GM23338 (cell line): Measurements from ENCODE around the gene CTNND2. TPM values are rescaled to one million over a fixed set of nuclear protein-coding genes. Genes with fewer than 3 reads are reported as not detected.

Experiments
- ATAC-seq: fragments of 200-7000 bp; cut with Tn5 transposase; 3 replicates; pipeline ENCODE4 v1.9.1; 2020
- DNase-seq: peaks from one replicate; pipeline ENCODE4 v3.0.0-alpha.2; 2015; ENCODE audit warnings: low spot score
- H2AFZ ChIP-seq: fragments of 200-600 bp; sonication (generic); 2 replicates; pipeline ENCODE4 v1.8.0; 2016; ENCODE audit warnings: antibody characterized with exemption, mild to moderate bottlenecking, moderate library complexity
- H3F3A ChIP-seq: fragments of 200-600 bp; sonication (generic); replicated peaks from 2 replicates; pipeline ENCODE4 v1.8.0; 2017; ENCODE audit warnings: antibody characterized with exemption, mixed run types, low read depth
- H3K27ac ChIP-seq: fragments of 200-600 bp; sonication (generic); 2 replicates; pipeline ENCODE4 v1.6.1; 2016; ENCODE audit warnings: low read depth
- H3K27me3 ChIP-seq: fragments of 200-600 bp; sonication (generic); 2 replicates; pipeline ENCODE4 v1.8.0; 2016; ENCODE audit warnings: mild to moderate bottlenecking, mixed run types, moderate library complexity; ENCODE audit not compliant: insufficient read depth
- H3K36me3 ChIP-seq: fragments of 200-600 bp; sonication (generic); 2 replicates; pipeline ENCODE4 v1.8.0; 2016; ENCODE audit warnings: mild to moderate bottlenecking; ENCODE audit not compliant: insufficient read depth
- H3K4me1 ChIP-seq: fragments of 200-600 bp; sonication (generic); 2 replicates; pipeline ENCODE4 v1.8.0; 2016; ENCODE audit warnings: mild to moderate bottlenecking, moderate library complexity; ENCODE audit not compliant: insufficient read depth
- H3K4me2 ChIP-seq: fragments of 200-600 bp; sonication (generic); 2 replicates; pipeline ENCODE4 v1.7.1; 2017; ENCODE audit warnings: mixed run types
- H3K4me3 ChIP-seq: fragments of 200-600 bp; sonication (generic); 2 replicates; pipeline ENCODE4 v1.6.1; 2016; ENCODE audit warnings: mixed run types
- H3K79me2 ChIP-seq: fragments of 200-600 bp; sonication (generic); replicated peaks from 2 replicates; pipeline ENCODE4 v1.8.0; 2017; ENCODE audit warnings: mild to moderate bottlenecking; ENCODE audit not compliant: insufficient read depth
- H3K9me2 ChIP-seq: fragments of 200-600 bp; sonication (generic); 2 replicates; pipeline ENCODE4 v1.8.0; 2017; ENCODE audit not compliant: insufficient read depth
- H4K20me1 ChIP-seq: fragments of 200-600 bp; sonication (generic); replicated peaks from 2 replicates; pipeline ENCODE4 v1.8.0; 2017; ENCODE audit warnings: mild to moderate bottlenecking; ENCODE audit not compliant: insufficient read depth
- H3K27ac Mint-ChIP-seq: 2 replicates; pipeline ENCODE4 v1.8.0; 2020; ENCODE audit warnings: inconsistent platforms, mild to moderate bottlenecking, moderate library complexity, mixed read lengths
- H3K27me3 Mint-ChIP-seq: 3 replicates; pipeline ENCODE4 v1.8.0; 2022; ENCODE audit warnings: low read depth, mild to moderate bottlenecking, moderate library complexity, mixed read lengths, inconsistent platforms; ENCODE audit not compliant: insufficient read depth, poor library complexity
- H3K36me3 Mint-ChIP-seq: 3 replicates; pipeline ENCODE4 v1.8.0; 2021; ENCODE audit warnings: low read depth, mild to moderate bottlenecking, inconsistent platforms, moderate library complexity, mixed read lengths
- H3K4me1 Mint-ChIP-seq: 3 replicates; pipeline ENCODE4 v1.8.0; 2020; ENCODE audit warnings: mild to moderate bottlenecking, inconsistent platforms, mixed read lengths
- H3K4me3 Mint-ChIP-seq: 3 replicates; pipeline ENCODE4 v1.8.0; 2021; ENCODE audit warnings: moderate library complexity, mild to moderate bottlenecking, inconsistent platforms, mixed read lengths
- H3K9me3 Mint-ChIP-seq: 3 replicates; pipeline ENCODE4 v1.8.0; 2020; ENCODE audit warnings: moderate library complexity, mild to moderate bottlenecking, inconsistent platforms, mixed read lengths
- JUNB ChIP-seq: IDR thresholded peaks from one replicate; pipeline ENCODE4 v1.6.1; 2016; ENCODE audit warnings: antibody characterized with exemption; ENCODE audit not compliant: unreplicated experiment
- POLR2AphosphoS5 ChIP-seq: IDR thresholded peaks from 2 replicates; pipeline ENCODE4 v1.6.1; 2016; ENCODE audit warnings: antibody characterized with exemption, low read depth
- STAT1 ChIP-seq: IDR thresholded peaks from one replicate; pipeline ENCODE4 v1.6.1; 2016; ENCODE audit warnings: antibody characterized with exemption; ENCODE audit not compliant: unreplicated experiment
- ZNF114 ChIP-seq: fragments of 250-450 bp; sonication (Bioruptor Pico); IDR thresholded peaks from 2 replicates; pipeline ENCODE4 v1.5.0; 2020; ENCODE audit warnings: mild to moderate bottlenecking, moderate library complexity
- ZNF331 ChIP-seq: fragments of 250-450 bp; sonication (Bioruptor Pico); IDR thresholded peaks from 2 replicates; pipeline ENCODE4 v1.5.0; 2020; ENCODE audit warnings: low read depth, mild to moderate bottlenecking, moderate library complexity
- polyA plus RNA-seq: library from polyadenylated mRNA; unstranded; fragments of >200 nt; fragmentation: Nextera tagmentation; extraction: Ambion mirVana; gene quantifications from 2 replicates; pipeline ENCODE4 v1.2.1, GENCODE V29; 2016
- total RNA-seq: library from RNA; depleted of rRNA; stranded (reverse); fragments of >200 nt; shearing (Covaris generic); gene quantifications from 2 replicates; pipeline ENCODE4 v1.2.3, GENCODE V29; 2014
- TF ChIP-seq, protein P1 (sequence below): fragments of 250-450 bp; sonication (Bioruptor Pico); IDR thresholded peaks from 2 replicates; pipeline ENCODE4 v1.5.0; 2020; ENCODE audit warnings: mild to moderate bottlenecking, moderate library complexity
- TF ChIP-seq, protein P2 (sequence below), 2 experiments: fragments of 200-600 bp in 1 of 2; sonication (generic) in 1 of 2; conservative IDR thresholded peaks; 2 replicates each; pipeline versions ENCODE4 v1.5.1 to v1.6.1; 2016 to 2017; ENCODE audit warnings: antibody characterized with exemption in 2 of 2, low read depth in 2 of 2, mild to moderate bottlenecking in 2 of 2, moderate library complexity in 1 of 2

Gene CTNND2
- total and polyA plus RNA-seq, 2 experiments from 2014 or later: 5.1 to 7.0 TPM

DNA sequence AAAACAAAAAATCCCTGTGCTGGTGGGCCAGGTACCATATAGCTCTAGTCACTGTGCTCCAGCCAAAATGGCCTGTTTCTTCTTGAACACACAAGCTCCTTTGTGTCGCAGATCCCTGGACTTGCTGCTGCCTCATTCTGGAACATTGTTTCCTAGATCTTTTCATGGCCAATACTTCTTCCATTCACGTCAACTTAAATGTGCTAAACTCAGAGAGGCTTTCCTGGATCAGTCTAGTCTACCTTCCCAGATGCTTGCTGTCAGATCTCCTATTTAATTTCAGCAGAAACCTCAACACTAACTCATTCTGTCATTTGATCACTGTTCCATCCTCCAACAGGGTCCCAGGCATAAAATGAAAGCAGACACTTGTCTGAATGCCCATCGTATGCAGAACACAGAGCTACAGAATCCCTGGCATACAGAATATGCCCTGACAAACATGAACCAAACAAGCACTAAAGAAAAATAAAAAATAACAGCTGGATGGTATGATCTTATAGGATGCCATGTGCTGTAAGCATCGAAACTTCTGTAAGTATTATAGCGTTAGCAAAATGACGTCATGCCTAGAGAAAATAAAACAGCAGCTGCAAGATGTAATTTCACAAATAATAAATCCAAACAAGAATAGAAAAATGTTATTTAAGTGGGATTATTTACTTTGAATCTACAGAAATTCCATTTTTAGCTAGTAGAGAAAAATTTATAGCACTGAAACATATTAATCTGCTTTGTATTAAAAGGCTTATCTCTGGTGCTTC, 739.5 kb downstream of the CTNND2 start (continued):
- TF ChIP-seq, protein P1, sequence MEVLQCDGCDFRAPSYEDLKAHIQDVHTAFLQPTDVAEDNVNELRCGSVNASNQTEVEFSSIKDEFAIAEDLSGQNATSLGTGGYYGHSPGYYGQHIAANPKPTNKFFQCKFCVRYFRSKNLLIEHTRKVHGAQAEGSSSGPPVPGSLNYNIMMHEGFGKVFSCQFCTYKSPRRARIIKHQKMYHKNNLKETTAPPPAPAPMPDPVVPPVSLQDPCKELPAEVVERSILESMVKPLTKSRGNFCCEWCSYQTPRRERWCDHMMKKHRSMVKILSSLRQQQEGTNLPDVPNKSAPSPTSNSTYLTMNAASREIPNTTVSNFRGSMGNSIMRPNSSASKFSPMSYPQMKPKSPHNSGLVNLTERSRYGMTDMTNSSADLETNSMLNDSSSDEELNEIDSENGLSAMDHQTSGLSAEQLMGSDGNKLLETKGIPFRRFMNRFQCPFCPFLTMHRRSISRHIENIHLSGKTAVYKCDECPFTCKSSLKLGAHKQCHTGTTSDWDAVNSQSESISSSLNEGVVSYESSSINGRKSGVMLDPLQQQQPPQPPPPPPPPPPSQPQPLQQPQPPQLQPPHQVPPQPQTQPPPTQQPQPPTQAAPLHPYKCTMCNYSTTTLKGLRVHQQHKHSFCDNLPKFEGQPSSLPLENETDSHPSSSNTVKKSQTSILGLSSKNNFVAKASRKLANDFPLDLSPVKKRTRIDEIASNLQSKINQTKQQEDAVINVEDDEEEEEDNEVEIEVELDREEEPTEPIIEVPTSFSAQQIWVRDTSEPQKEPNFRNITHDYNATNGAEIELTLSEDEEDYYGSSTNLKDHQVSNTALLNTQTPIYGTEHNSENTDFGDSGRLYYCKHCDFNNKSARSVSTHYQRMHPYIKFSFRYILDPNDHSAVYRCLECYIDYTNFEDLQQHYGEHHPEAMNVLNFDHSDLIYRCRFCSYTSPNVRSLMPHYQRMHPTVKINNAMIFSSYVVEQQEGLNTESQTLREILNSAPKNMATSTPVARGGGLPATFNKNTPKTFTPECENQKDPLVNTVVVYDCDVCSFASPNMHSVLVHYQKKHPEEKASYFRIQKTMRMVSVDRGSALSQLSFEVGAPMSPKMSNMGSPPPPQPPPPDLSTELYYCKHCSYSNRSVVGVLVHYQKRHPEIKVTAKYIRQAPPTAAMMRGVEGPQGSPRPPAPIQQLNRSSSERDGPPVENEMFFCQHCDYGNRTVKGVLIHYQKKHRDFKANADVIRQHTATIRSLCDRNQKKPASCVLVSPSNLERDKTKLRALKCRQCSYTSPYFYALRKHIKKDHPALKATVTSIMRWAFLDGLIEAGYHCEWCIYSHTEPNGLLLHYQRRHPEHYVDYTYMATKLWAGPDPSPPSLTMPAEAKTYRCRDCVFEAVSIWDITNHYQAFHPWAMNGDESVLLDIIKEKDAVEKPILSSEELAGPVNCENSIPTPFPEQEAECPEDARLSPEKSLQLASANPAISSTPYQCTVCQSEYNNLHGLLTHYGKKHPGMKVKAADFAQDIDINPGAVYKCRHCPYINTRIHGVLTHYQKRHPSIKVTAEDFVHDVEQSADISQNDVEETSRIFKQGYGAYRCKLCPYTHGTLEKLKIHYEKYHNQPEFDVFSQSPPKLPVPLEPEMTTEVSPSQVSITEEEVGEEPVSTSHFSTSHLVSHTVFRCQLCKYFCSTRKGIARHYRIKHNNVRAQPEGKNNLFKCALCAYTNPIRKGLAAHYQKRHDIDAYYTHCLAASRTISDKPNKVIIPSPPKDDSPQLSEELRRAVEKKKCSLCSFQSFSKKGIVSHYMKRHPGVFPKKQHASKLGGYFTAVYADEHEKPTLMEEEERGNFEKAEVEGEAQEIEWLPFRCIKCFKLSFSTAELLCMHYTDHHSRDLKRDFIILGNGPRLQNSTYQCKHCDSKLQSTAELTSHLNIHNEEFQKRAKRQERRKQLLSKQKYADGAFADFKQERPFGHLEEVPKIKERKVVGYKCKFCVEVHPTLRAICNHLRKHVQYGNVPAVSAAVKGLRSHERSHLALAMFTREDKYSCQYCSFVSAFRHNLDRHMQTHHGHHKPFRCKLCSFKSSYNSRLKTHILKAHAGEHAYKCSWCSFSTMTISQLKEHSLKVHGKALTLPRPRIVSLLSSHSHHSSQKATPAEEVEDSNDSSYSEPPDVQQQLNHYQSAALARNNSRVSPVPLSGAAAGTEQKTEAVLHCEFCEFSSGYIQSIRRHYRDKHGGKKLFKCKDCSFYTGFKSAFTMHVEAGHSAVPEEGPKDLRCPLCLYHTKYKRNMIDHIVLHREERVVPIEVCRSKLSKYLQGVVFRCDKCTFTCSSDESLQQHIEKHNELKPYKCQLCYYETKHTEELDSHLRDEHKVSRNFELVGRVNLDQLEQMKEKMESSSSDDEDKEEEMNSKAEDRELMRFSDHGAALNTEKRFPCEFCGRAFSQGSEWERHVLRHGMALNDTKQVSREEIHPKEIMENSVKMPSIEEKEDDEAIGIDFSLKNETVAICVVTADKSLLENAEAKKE (CRISPR knock-in tag): no peak
- no peak for TF ChIP-seq ZNF114 (CRISPR knock-in tag)
- no peak for TF ChIP-seq STAT1
- TF ChIP-seq, protein P2, sequence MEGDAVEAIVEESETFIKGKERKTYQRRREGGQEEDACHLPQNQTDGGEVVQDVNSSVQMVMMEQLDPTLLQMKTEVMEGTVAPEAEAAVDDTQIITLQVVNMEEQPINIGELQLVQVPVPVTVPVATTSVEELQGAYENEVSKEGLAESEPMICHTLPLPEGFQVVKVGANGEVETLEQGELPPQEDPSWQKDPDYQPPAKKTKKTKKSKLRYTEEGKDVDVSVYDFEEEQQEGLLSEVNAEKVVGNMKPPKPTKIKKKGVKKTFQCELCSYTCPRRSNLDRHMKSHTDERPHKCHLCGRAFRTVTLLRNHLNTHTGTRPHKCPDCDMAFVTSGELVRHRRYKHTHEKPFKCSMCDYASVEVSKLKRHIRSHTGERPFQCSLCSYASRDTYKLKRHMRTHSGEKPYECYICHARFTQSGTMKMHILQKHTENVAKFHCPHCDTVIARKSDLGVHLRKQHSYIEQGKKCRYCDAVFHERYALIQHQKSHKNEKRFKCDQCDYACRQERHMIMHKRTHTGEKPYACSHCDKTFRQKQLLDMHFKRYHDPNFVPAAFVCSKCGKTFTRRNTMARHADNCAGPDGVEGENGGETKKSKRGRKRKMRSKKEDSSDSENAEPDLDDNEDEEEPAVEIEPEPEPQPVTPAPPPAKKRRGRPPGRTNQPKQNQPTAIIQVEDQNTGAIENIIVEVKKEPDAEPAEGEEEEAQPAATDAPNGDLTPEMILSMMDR (conservative IDR thresholded peaks at IDR 0.05; ENCODE audit: low read depth in 2 of 2): no peak
- no peak for TF ChIP-seq ZNF331

DNA sequence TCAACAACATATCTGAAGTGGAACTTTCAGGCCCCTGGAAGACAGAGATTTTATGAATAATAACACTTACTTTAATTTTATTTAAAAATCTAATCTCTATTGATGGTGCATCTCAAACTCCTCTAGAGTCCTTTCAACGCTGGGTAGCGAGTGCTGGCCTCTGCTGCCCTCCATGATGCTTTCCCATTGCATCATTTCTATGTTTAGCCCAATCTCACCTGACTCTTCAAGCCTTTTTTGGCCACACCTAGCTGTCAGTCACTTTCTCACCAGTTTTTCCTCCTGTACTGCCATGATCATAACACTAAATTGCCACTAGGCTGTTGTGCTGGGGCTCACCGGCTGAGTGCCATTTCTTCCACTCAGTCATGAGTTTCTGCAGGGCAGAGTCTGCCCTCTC, 747.1 kb downstream of the CTNND2 start:
- no peaks in the 10 kb centered on the region; the same call in 2 of the 3 replicates for H3K4me1 Mint-ChIP-seq
- no peaks in the 10 kb centered on the region for H3K36me3 ChIP-seq
- H3K27ac ChIP-seq: no peak overlapping the region
- no peaks in the 10 kb centered on the region for H3K36me3 Mint-ChIP-seq
- no peaks in the 10 kb centered on the region for H3K9me2 ChIP-seq
- no peaks in the 10 kb centered on the region for H3F3A ChIP-seq
- H3K4me3 ChIP-seq: no peak overlapping the region
- H3K4me2 ChIP-seq: no peak overlapping the region
- no peak for DNase-seq
- no peaks in the 10 kb centered on the region for H3K9me3 Mint-ChIP-seq
- no peak overlapping the region for H3K27ac Mint-ChIP-seq
- TF ChIP-seq, protein P1 (CRISPR knock-in tag): no peak
- TF ChIP-seq POLR2AphosphoS5 (no peak), ZNF114 (CRISPR knock-in tag) (no peak), JUNB (no peak)
- no peak overlapping the region for H2AFZ ChIP-seq
- H3K27me3 ChIP-seq: no peaks in the 10 kb centered on the region
- no peaks in the 10 kb centered on the region for H3K79me2 ChIP-seq
- no peaks in the 10 kb centered on the region for H4K20me1 ChIP-seq
- ATAC-seq: no peak
- no peaks in the 10 kb centered on the region for H3K4me1 ChIP-seq
- no peak overlapping the region for H3K4me3 Mint-ChIP-seq
- H3K27me3 Mint-ChIP-seq: no peaks in the 10 kb centered on the region
